Activated CD4-positive, alpha-beta T cell treated with anti-CD3 and anti-CD28 coated beads, Interleukin-2, amount 50 U/mL, for 24 hours (primary cell): Measurements from ENCODE around the gene ATP6V1E1.
"Not testable (repeated sequence)": the region's sequence is repeated elsewhere in the genome, so short reads cannot be mapped to it uniquely, and the experiment has no call there.

Experiments used
- DNase-seq, 2 donors: peaks; one replicate each; pipeline ENCODE4 v3.0.0-alpha.2; 2020; ENCODE audit warnings: low read depth in 1 of 2, low spot score in 1 of 2

The ATP6V1E1 gene

GRCh38 chr22:17583151-17583550, 45.4 kb downstream of the ATP6V1E1 start:
- no peak for DNase-seq

GRCh38 chr22:17581631-17582030, 46.9 kb downstream of the ATP6V1E1 start:
- no peak for DNase-seq

- DNase-seq, result no peak
These were observed 47.5 kb downstream of the ATP6V1E1 start for GRCh38 chr22:17581056-17581455.

GRCh38 chr22:17580441-17581031, 48.0 kb downstream of the ATP6V1E1 start:
- DNase-seq, result no peak

GRCh38 chr22:17579535-17579981, 49.0 kb downstream of the ATP6V1E1 start:
- no peak for DNase-seq

GRCh38 chr22:17578136-17578754, 50.3 kb downstream of the ATP6V1E1 start:
- DNase-seq, result no peak

GRCh38 chr22:17576470-17576869, 52.1 kb downstream of the ATP6V1E1 start:
- no peak for DNase-seq

GRCh38 chr22:17575681-17576080, 52.9 kb downstream of the ATP6V1E1 start:
- no peak for DNase-seq

GRCh38 chr22:17575151-17575550, 53.4 kb downstream of the ATP6V1E1 start:
- no peak for DNase-seq

GRCh38 chr22:17570851-17571631, 57.5 kb downstream of the ATP6V1E1 start:
- no peak for DNase-seq

- DNase-seq, result no peak
These were observed 58.5 kb downstream of the ATP6V1E1 start for GRCh38 chr22:17569971-17570511.

GRCh38 chr22:17566776-17567175, 61.8 kb downstream of the ATP6V1E1 start:
- no peak for DNase-seq

- not testable (repeated sequence) for DNase-seq
These were observed 62.4 kb downstream of the ATP6V1E1 start for GRCh38 chr22:17566016-17566687.

GRCh38 chr22:17563936-17564391, 64.6 kb downstream of the ATP6V1E1 start:
- DNase-seq, result no peak

- no peak for DNase-seq
These were observed 65.4 kb downstream of the ATP6V1E1 start, which contains the start of gene SLC25A18 for GRCh38 chr22:17562906-17563870. Gene SLC25A18 (plus strand): TSS chr22:17563498. CDS start chr22:17579945, 16,447 bp downstream.

- no peak for DNase-seq
These were observed 69.4 kb downstream of the ATP6V1E1 start for GRCh38 chr22:17559188-17559587.

- no peak for DNase-seq
These were observed 73.7 kb downstream of the ATP6V1E1 start for GRCh38 chr22:17554814-17555213.

GRCh38 chr22:17552737-17553136, 75.8 kb downstream of the ATP6V1E1 start:
- DNase-seq, result no peak

- no peak for DNase-seq
These were observed 78.9 kb downstream of the ATP6V1E1 start for GRCh38 chr22:17549655-17550054.

- DNase-seq, result no peak
These were observed 79.4 kb downstream of the ATP6V1E1 start for GRCh38 chr22:17549183-17549582.
